ENCODE results near the gene CERKL.

DNA sequence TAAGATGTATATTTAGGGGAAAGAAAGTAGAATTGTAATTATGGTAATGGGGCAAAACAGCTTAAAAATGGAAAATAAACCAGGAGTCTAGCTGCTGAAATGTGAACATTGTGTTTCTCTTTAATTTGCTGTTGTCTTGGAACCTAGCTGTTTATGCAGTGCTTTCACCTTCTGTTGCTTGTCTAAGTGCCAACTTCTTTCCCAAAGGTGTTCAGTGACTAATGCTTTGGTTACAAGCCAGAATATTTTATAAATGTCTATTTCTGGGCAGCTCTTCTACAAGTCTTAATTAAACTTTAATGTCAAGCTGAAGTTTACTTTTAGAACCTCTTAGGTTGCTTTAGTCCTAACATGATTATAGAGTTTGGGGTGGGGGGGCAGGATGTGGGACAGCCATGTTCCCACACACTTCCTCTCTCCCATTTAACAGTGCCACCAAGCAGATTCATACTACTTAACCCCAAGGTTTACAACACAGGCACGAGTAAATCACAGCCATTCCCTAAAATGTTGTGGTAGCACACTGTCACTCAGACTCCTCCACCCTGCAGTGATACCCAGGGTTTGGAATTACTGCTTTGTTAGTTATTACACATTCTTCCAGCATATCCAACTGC, 139.1 kb downstream of the CERKL start:
- TF ChIP-seq, protein P1, sequence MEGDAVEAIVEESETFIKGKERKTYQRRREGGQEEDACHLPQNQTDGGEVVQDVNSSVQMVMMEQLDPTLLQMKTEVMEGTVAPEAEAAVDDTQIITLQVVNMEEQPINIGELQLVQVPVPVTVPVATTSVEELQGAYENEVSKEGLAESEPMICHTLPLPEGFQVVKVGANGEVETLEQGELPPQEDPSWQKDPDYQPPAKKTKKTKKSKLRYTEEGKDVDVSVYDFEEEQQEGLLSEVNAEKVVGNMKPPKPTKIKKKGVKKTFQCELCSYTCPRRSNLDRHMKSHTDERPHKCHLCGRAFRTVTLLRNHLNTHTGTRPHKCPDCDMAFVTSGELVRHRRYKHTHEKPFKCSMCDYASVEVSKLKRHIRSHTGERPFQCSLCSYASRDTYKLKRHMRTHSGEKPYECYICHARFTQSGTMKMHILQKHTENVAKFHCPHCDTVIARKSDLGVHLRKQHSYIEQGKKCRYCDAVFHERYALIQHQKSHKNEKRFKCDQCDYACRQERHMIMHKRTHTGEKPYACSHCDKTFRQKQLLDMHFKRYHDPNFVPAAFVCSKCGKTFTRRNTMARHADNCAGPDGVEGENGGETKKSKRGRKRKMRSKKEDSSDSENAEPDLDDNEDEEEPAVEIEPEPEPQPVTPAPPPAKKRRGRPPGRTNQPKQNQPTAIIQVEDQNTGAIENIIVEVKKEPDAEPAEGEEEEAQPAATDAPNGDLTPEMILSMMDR (IDR thresholded peaks at IDR 0.05): no peak
- TF ChIP-seq POLR2A (IDR thresholded peaks at IDR 0.05): no peak
